Effector CD4-positive, alpha-beta T cell (primary cell): ENCODE results near the gene FBXO2.
A peak's percentile ranks its signal among the peaks of the same experiment; 100 is the strongest.

Experiments used
- DNase-seq: peaks from one replicate; pipeline ENCODE4 v3.0.0-alpha.2; 2020

The FBXO2 gene

GRCh38 chr1:11651017-11651416, 3.2 kb downstream of the FBXO2 start:
- no peak for DNase-seq

- DNase-seq, result peak; percentile 70
Measured at GRCh38 chr1:11650331-11650991, 3.8 kb downstream of the FBXO2 start.

GRCh38 chr1:11649624-11650330, 4.5 kb downstream of the FBXO2 start:
- DNase-seq, result no peak

- DNase-seq, result no peak
Measured at GRCh38 chr1:11649237-11649623, 5.0 kb downstream of the FBXO2 start.

GRCh38 chr1:11648732-11649158, 5.5 kb downstream of the FBXO2 start:
- peak; percentile 24 for DNase-seq

GRCh38 chr1:11648039-11648438, 6.2 kb downstream of the FBXO2 start:
- no peak for DNase-seq

- no peak for DNase-seq
Measured at GRCh38 chr1:11647333-11647732, 6.9 kb downstream of the FBXO2 start.

- no peak for DNase-seq
Measured at GRCh38 chr1:11646317-11646716, 7.9 kb downstream of the FBXO2 start.

- peak; percentile 73 for DNase-seq
Measured at GRCh38 chr1:11645670-11646265, 8.5 kb downstream of the FBXO2 start.

GRCh38 chr1:11645270-11645669, 9.0 kb downstream of the FBXO2 start:
- DNase-seq, result no peak

- no peak for DNase-seq
Measured at GRCh38 chr1:11643782-11644181, 10.4 kb downstream of the FBXO2 start.

GRCh38 chr1:11642418-11643017, 11.7 kb downstream of the FBXO2 start:
- DNase-seq, result peak; percentile 64

GRCh38 chr1:11641776-11642305, 12.4 kb downstream of the FBXO2 start:
- no peak for DNase-seq

GRCh38 chr1:11640944-11641343, 13.3 kb downstream of the FBXO2 start:
- DNase-seq, result no peak

GRCh38 chr1:11640101-11640500, 14.1 kb downstream of the FBXO2 start:
- DNase-seq, result no peak

GRCh38 chr1:11639372-11639771, 14.9 kb downstream of the FBXO2 start:
- DNase-seq, result no peak

GRCh38 chr1:11638121-11638520, 16.1 kb downstream of the FBXO2 start:
- DNase-seq, result no peak

GRCh38 chr1:11634365-11635192, 19.6 kb downstream of the FBXO2 start:
- DNase-seq, result no peak

- no peak for DNase-seq
Measured at GRCh38 chr1:11629184-11630016, 24.8 kb downstream of the FBXO2 start.

GRCh38 chr1:11628767-11629166, 25.5 kb downstream of the FBXO2 start:
- no peak for DNase-seq

- no peak for DNase-seq
Measured at GRCh38 chr1:11626551-11626950, 27.7 kb downstream of the FBXO2 start.

GRCh38 chr1:11623702-11624101, 30.5 kb downstream of the FBXO2 start:
- DNase-seq, result no peak
